OCI-LY7 (cell line): ENCODE measurements around the gene AGAP9.
"Not testable (repeated sequence)": the region's sequence is repeated elsewhere in the genome, so short reads cannot be mapped to it uniquely, and the experiment has no call there.

Experiments
- EZH2phosphoT487 ChIP-seq: fragments of 200-600 bp; sonication (generic); IDR thresholded peaks from 2 replicates; pipeline ENCODE4 v1.6.1; 2018; ENCODE audit warnings: low read depth, borderline replicate concordance, mild to moderate bottlenecking, mixed run types, antibody characterized with exemption, low read length, moderate library complexity, mixed read lengths
- TF ChIP-seq, protein P1 (sequence below): fragments of 200-600 bp; sonication (generic); conservative IDR thresholded peaks from 2 replicates; pipeline ENCODE4 v1.5.1; 2014; ENCODE audit warnings: mild to moderate bottlenecking, antibody characterized with exemption, low read length, moderate library complexity, mixed read lengths

DNA sequence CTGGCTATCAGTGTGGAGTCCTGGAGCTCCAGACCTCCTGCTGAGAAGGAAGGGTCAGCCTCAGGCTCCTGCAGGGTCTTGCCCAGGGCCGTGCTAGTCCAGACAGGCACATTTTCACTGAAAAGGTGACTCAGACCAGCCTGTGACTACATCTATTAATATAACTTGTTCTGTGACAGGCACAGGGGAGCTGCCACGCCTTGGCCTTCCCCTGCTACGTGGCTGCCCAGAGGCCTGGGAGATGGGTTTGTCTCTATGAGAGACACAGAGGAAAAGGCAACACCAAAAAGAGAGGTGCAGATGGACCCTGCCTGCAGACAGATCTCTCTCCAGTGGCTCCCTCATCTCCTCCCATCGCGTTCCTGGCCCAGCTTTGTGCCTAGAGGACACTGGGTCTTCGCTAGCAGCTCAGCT is 41.7 kb downstream of the AGAP9 start:
- TF ChIP-seq, protein P1, sequence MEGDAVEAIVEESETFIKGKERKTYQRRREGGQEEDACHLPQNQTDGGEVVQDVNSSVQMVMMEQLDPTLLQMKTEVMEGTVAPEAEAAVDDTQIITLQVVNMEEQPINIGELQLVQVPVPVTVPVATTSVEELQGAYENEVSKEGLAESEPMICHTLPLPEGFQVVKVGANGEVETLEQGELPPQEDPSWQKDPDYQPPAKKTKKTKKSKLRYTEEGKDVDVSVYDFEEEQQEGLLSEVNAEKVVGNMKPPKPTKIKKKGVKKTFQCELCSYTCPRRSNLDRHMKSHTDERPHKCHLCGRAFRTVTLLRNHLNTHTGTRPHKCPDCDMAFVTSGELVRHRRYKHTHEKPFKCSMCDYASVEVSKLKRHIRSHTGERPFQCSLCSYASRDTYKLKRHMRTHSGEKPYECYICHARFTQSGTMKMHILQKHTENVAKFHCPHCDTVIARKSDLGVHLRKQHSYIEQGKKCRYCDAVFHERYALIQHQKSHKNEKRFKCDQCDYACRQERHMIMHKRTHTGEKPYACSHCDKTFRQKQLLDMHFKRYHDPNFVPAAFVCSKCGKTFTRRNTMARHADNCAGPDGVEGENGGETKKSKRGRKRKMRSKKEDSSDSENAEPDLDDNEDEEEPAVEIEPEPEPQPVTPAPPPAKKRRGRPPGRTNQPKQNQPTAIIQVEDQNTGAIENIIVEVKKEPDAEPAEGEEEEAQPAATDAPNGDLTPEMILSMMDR: not testable (repeated sequence)
- TF ChIP-seq EZH2phosphoT487: not testable (repeated sequence)
